Measurements from ENCODE around the gene GDPD4. TPM values are rescaled to one million over a fixed set of nuclear protein-coding genes. Genes with fewer than 3 reads are reported as not detected.
"Not testable (repeated sequence)": the region's sequence is repeated elsewhere in the genome, so short reads cannot be mapped to it uniquely, and the experiment has no call there.

The GDPD4 gene
- total and polyA plus RNA-seq, 7 donors, result not detected

GRCh38 chr11:77302752-77303151 lies 1.3 kb upstream of the GDPD4 start:
- Histone ChIP-seq H3K27me3 (ENCODE audit: insufficient read depth in 3 of 3, low read length in 2 of 3) (no peaks in the 10 kb centered on the region), H3K27ac (no peak overlapping the region), H3K9me3 (no peaks in the 10 kb centered on the region), H3K36me3 (ENCODE audit: insufficient read depth in 1 of 2, low read depth in 1 of 2) (no peaks in the 10 kb centered on the region), H3K4me3 (no peak overlapping the region), H3K4me1 (no peaks in the 10 kb centered on the region)
- ATAC-seq, result no peak
- no peak for DNase-seq
- intact Hi-C loops (cut with DNase I), result no loop called here
- WGBS, 3 donors, result 84 to 86% (median 86%) methylated on average over 3 of the region's 3 CpGs
- no peak for TF ChIP-seq CTCF (IDR thresholded peaks at IDR 0.05)

DNA sequence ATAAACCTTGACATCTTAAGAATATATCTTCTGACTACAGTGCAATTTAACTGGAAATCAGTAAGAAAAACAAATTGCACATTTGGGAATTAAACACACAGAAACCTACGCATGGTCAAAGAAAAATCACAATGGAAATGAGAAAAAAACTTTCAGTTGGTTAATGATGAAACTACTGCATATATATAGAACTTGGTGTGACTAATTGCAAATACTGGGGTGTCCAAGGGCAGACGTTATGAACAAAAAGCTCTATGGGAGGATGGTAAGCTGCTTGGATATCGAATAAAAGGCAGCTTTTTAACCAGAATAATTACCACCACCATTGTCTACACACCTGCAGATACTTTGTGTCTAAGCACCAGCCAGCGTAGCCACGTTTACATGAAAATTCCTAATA lies 791 bp downstream of the GDPD4 start:
- Histone ChIP-seq H3K27ac (no peak overlapping the region), H3K4me3 (no peak overlapping the region), H3K9me3 (no peaks in the 10 kb centered on the region), H3K36me3 (ENCODE audit: insufficient read depth in 1 of 2, low read depth in 1 of 2) (no peaks in the 10 kb centered on the region), H3K27me3 (ENCODE audit: insufficient read depth in 3 of 3, low read length in 2 of 3) (no peaks in the 10 kb centered on the region), H3K4me1 (no peaks in the 10 kb centered on the region)
- ATAC-seq (no peak), DNase-seq (no peak)
- 58 to 69% (median 67%) methylated on average over 5 of the region's 5 CpGs for whole genome bisulfite sequencing, 3 donors
- intact Hi-C loops (cut with DNase I), result no loop called here
- no peak for TF ChIP-seq CTCF (IDR thresholded peaks at IDR 0.05)

GRCh38 chr11:77300028-77300427 lies 1.5 kb downstream of the GDPD4 start:
- 63 to 83% (median 78%) methylated on average over 6 of the region's 6 CpGs for WGBS, 3 donors
- peak in 1 of 4 donors; percentile 76 for ATAC-seq

GRCh38 chr11:77299528-77299993 lies 1.9 kb downstream of the GDPD4 start:
- Histone ChIP-seq H3K27ac (no peak overlapping the region), H3K9me3 (no peaks in the 10 kb centered on the region), H3K27me3 (ENCODE audit: insufficient read depth in 3 of 3, low read length in 2 of 3) (no peaks in the 10 kb centered on the region), H3K36me3 (ENCODE audit: insufficient read depth in 1 of 2, low read depth in 1 of 2) (no peaks in the 10 kb centered on the region), H3K4me1 (no peaks in the 10 kb centered on the region), H3K4me3 (no peak overlapping the region)
- intact Hi-C loops (cut with DNase I), result no loop called here
- peak in 1 of 4 donors; percentile 73 for ATAC-seq
- DNase-seq, result no peak
- TF ChIP-seq CTCF (IDR thresholded peaks at IDR 0.05), result no peak
- 25 to 88% (median 45%) methylated on average over 2 of the region's 2 CpGs for WGBS, 3 donors

More at GRCh38 chr11:77300028-77300427, 1.5 kb downstream of the GDPD4 start:
- H3K4me3 ChIP-seq; intact Hi-C loops (cut with DNase I); H3K36me3 ChIP-seq (ENCODE audit: insufficient read depth in 1 of 2, low read depth in 1 of 2); H3K27me3 ChIP-seq (ENCODE audit: insufficient read depth in 3 of 3, low read length in 2 of 3); H3K4me1 ChIP-seq; DNase-seq; H3K9me3 ChIP-seq; H3K27ac ChIP-seq: not testable (repeated sequence)

DNA sequence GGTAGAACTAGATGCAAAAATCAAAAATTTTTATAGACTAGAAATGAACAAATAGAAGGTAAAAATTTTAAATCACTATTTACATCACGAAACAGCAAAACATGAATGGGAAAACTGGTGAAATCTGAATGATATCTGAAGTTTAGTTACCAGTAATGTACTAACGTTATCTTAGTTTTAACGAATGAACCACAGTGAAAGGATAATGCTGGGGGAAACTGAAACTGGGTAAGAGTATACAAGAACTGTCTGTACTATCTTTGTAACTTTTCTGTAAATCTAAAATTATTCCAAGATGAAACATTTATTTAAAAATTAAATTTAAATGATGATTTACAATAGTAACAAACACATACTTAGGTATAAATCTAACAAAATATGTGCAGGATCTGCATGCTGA lies 7.4 kb downstream of the GDPD4 start:
- no peak for TF ChIP-seq CTCF (IDR thresholded peaks at IDR 0.05)
- H3K9me3 ChIP-seq, result no peaks in the 10 kb centered on the region
- H3K27ac ChIP-seq, result no peak overlapping the region
- no peak overlapping the region for H3K4me3 ChIP-seq
- DNase-seq (no peak), ATAC-seq (no peak)
- WGBS, 3 donors, result 90 to 94% (median 92%) methylated on average over 3 of the region's 3 CpGs
- no peaks in the 10 kb centered on the region for H3K27me3 ChIP-seq (ENCODE audit: insufficient read depth in 3 of 3, low read length in 2 of 3)
- H3K36me3 ChIP-seq (ENCODE audit: insufficient read depth in 1 of 2, low read depth in 1 of 2), result no peaks in the 10 kb centered on the region
- H3K4me1 ChIP-seq, result no peaks in the 10 kb centered on the region
- intact Hi-C loops (cut with DNase I), result no loop called here

Data from psoas muscle (tissue), 8 donors.